HG02678 (cell line): ENCODE data around the gene TMEM259.

ENCODE experiments used
- ATAC-seq: cut with Tn5 transposase; IDR thresholded peaks from one replicate; pipeline ENCODE4 v1.9.1; 2021; ENCODE audit warnings: mild to moderate bottlenecking, moderate library complexity; ENCODE audit not compliant: unreplicated experiment

The TMEM259 gene

GRCh38 chr19:964116-964520 is 56.8 kb downstream of the TMEM259 start:
- no peak for ATAC-seq

GRCh38 chr19:963486-963951 is 57.4 kb downstream of the TMEM259 start:
- no peak for ATAC-seq

- no peak for ATAC-seq
These were observed 58.1 kb downstream of the TMEM259 start for GRCh38 chr19:962683-963400.

- ATAC-seq = no peak
These were observed 58.9 kb downstream of the TMEM259 start for GRCh38 chr19:961866-962620.

- no peak for ATAC-seq
These were observed 60.4 kb downstream of the TMEM259 start for GRCh38 chr19:960601-960938.

- ATAC-seq = no peak
These were observed 60.9 kb downstream of the TMEM259 start for GRCh38 chr19:960020-960419.
